Adrenal gland (tissue), 5 donors: Measurements from ENCODE around the gene GATC.

Source experiments
- CTCF ChIP-seq, 6 experiments: fragments of 450-650 bp in 4 of 6; fragments of 200-600 bp in 2 of 6; sonication (generic) in 1 of 6; IDR thresholded peaks; 1 replicate in 5 of 6; 2 replicates in 1 of 6; pipeline versions ENCODE4 v1.5.1 to v1.8.0; 2016 to 2021; ENCODE audit warnings: antibody characterized with exemption in 6 of 6, mild to moderate bottlenecking in 2 of 6, moderate library complexity in 1 of 6
- POLR2A ChIP-seq, 2 donors: fragments of 450-650 bp; IDR thresholded peaks; one replicate each; pipeline ENCODE4 v1.6.1; 2017; ENCODE audit warnings: antibody characterized with exemption in 2 of 2, mild to moderate bottlenecking in 2 of 2, moderate library complexity in 1 of 2
- donor health status: DM: no; HTN: no; CAD: no.

GRCh38 chr12:120397824-120398540, 48.3 kb upstream of the GATC start:
- TF ChIP-seq POLR2A (IDR thresholded peaks at IDR 0.05) (no peak), CTCF (IDR thresholded peaks at IDR 0.05) (no peak)
